ENCODE data around the gene CAMK2N1.
"Not testable (repeated sequence)": the region's sequence is repeated elsewhere in the genome, so short reads cannot be mapped to it uniquely, and the experiment has no call there.

CAMK2N1 gene

DNA sequence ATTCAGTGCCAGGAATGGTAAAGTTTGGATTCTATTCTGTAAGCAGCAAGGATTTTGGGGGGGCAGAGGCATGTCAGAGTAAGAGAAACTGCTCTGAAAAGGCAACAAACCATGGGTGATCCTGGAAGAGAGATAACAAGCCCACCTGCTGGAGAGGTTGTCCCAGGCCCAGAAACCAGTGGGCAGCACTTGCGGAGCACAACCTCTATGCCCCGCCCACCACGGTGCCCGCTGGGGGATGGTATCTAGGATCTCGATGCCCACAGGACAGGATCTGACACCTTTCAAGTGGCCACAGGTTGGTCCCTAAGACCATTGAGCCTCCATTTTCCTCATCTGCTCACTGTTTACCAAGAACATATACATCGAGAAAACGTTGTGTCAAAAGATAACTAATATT lies 42.2 kb upstream of the CAMK2N1 start:
- no peak for TF ChIP-seq CTCF (IDR thresholded peaks at IDR 0.05; ENCODE audit: low read depth, low read length)
- Histone ChIP-seq H3K4me1 (no peaks in the 10 kb centered on the region), H3K4me3 (ENCODE audit: low read depth, low read length) (no peak overlapping the region), H3K27me3 (no peaks in the 10 kb centered on the region), H3K36me3 (no peaks in the 10 kb centered on the region), H3K9me3 (no peaks in the 10 kb centered on the region)
- DNase-seq, result no peak

GRCh38 chr1:20526267-20526666 lies 40.3 kb upstream of the CAMK2N1 start:
- TF ChIP-seq CTCF (IDR thresholded peaks at IDR 0.05; ENCODE audit: low read depth, low read length), result no peak

DNA sequence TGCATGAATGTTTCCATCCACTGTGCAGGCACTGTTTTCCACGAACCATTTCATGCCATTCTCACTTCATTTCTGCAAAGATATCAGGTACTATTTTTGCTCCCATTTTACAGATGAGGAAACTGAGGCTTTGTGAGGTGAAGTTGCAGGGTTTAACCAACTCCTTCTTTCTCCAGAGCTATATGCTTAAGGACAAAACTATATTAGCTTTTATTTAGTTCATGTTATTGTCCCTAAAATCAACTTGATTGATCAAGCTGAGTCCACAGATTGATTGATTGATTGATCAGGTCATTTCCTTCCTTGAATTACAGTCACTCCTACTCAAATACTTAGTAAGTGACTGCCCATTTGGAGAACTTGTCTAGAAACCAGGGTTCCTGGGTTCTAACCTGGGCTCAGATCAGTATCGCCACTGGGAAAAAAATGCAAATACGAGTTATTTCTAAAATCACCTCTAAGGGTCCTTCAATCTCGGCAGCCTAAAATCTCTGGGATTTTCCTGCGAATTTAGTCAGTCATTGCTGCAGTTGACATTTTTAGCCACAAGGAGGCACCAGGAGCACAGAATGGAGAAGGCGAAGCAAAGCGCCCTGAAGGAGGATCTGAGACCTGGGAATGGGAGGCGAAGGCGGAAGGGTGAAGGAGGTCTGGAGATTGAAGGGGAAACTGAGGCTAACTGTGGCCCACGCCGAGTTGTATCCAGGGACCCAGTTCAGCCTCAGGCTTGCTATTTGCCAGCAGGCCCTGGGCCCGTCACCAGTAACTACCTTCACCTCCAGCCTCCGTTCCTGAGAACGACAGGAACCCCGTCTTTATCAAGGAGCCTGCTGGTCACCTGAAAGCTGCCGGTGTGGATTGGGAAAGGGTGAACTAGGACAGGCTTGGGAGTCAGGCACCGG lies 36.2 kb upstream of the CAMK2N1 start:
- no peaks in the 10 kb centered on the region for H3K4me1 ChIP-seq
- H3K4me3 ChIP-seq (ENCODE audit: low read depth, low read length), result no peak overlapping the region
- H3K9me3 ChIP-seq, result no peaks in the 10 kb centered on the region
- no peaks in the 10 kb centered on the region for H3K36me3 ChIP-seq
- peak; percentile 78 for DNase-seq
- H3K27me3 ChIP-seq, result no peaks in the 10 kb centered on the region
- peak; percentile 79 for TF ChIP-seq CTCF (IDR thresholded peaks at IDR 0.05; ENCODE audit: low read depth, low read length)

More at GRCh38 chr1:20526267-20526666, 40.3 kb upstream of the CAMK2N1 start:
- Histone ChIP-seq H3K36me3 (no peaks in the 10 kb centered on the region), H3K4me1 (no peaks in the 10 kb centered on the region), H3K9me3 (no peaks in the 10 kb centered on the region), H3K4me3 (ENCODE audit: low read depth, low read length) (no peak overlapping the region), H3K27me3 (no peaks in the 10 kb centered on the region)
- DNase-seq, result no peak

GRCh38 chr1:20519609-20520262 lies 33.7 kb upstream of the CAMK2N1 start:
- H3K36me3 ChIP-seq; H3K4me3 ChIP-seq (ENCODE audit: low read depth, low read length); H3K9me3 ChIP-seq; H3K27me3 ChIP-seq; DNase-seq; H3K4me1 ChIP-seq: not testable (repeated sequence)

DNA sequence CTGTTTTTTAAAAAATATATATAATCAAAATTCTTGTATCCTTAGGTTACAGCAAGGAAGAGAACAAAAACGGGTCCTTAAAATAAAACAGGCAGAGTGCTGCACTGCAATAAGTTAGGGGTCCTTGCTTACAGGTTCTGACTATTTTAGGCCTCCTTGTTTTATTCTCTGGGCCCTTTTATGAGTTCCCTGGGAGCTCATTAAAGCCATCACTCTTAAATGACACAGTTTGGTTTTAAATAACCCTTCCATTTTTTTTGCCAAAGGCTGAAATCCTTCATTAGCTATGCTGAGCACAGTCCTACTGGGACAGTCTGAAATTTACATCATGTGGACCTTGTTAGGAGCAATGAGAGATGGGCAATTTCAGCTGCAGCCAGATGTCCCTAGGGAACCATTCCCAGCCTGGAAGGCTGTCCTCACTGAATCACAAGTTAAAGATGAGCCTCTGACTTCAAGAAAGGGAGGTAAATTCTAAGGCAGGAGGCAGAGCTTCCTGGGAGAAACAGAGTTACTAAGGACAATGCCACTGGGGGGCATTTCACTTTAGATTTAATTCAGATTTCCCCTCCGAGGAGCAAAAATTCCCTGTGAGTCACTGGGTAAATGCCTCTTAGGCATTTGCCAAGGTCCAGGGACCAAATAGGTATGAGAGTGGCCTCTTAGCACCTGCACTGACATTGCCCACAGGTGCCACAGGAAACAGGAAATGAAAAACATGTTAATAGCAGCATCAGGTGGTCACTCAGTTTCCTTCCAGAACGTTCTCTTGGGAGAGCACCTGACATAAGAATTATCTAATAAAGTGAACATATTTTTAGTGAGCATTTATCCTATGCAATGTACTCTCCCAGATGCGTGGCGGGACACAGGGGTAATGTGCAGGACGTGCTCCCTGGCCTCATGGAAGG lies 25.8 kb upstream of the CAMK2N1 start:
- no peak for TF ChIP-seq CTCF (IDR thresholded peaks at IDR 0.05; ENCODE audit: low read depth, low read length)
- Histone ChIP-seq H3K27me3 (no peaks in the 10 kb centered on the region), H3K4me3 (ENCODE audit: low read depth, low read length) (no peak overlapping the region), H3K36me3 (no peaks in the 10 kb centered on the region), H3K9me3 (no peaks in the 10 kb centered on the region), H3K4me1 (no peaks in the 10 kb centered on the region)
- DNase-seq, result no peak

GRCh38 chr1:20508411-20508771 lies 22.4 kb upstream of the CAMK2N1 start:
- no peak for DNase-seq
- no peaks in the 10 kb centered on the region for H3K36me3 ChIP-seq
- peak overlapping the region; percentile 89 for H3K4me3 ChIP-seq (ENCODE audit: low read depth, low read length)
- TF ChIP-seq CTCF (IDR thresholded peaks at IDR 0.05; ENCODE audit: low read depth, low read length), result no peak
- H3K4me1 ChIP-seq, result no peaks in the 10 kb centered on the region
- H3K9me3 ChIP-seq, result no peaks in the 10 kb centered on the region
- no peaks in the 10 kb centered on the region for H3K27me3 ChIP-seq

Data from BE2C (cell line).